Transverse colon (tissue), 3 donors: Measurements from ENCODE around the gene MAST4.

ENCODE experiments used
- CTCF ChIP-seq, 5 experiments: fragments of 200-600 bp in 3 of 5; fragments of 450-650 bp in 2 of 5; sonication (generic) in 3 of 5; IDR thresholded peaks; 1 replicate in 2 of 5; 2 replicates in 3 of 5; pipeline ENCODE4 v1.5.1; 2016 to 2017; ENCODE audit warnings: antibody characterized with exemption in 5 of 5, inconsistent platforms in 3 of 5, mild to moderate bottlenecking in 2 of 5, moderate library complexity in 1 of 5
- POLR2A ChIP-seq: fragments of 450-650 bp; IDR thresholded peaks from one replicate; pipeline ENCODE4 v1.6.1; 2016; ENCODE audit warnings: antibody characterized with exemption, mild to moderate bottlenecking, moderate library complexity

GRCh38 chr5:66745297-66745696, 149.1 kb downstream of the MAST4 start:
- no peak for TF ChIP-seq POLR2A
- no peak for TF ChIP-seq CTCF (IDR thresholded peaks at IDR 0.05)
